ENCODE data around the gene MTHFD1L. TPM values are rescaled to one million over a fixed set of nuclear protein-coding genes. Genes with fewer than 3 reads are reported as not detected.

MTHFD1L gene
- total and polyA plus RNA-seq, 9 of the 15 experiments (the other 6 are each of a cell fraction or from before 2014, with no cell fraction given): 20.9 to 128 (median 61.0) TPM

DNA sequence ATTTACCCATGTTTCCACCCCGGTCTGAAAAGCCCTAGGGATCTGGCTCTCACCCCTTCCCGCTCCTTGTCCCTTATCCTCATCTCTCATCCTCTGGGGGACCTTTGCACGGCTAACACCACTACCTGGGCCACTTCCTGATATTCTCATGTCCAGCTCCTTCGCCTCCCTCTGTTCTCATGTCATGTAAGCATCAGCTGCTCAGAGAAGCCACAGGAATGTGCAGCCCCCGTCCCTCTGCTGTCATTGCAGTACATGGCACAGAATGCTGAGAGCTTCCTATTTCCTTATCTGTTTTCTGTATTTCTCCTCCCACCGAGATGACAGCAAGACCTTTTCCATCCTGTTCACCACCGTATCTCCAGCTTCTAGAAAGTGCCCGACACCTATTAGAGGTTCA is 102.4 kb downstream of the MTHFD1L start (continued):
- TF ChIP-seq, protein P1, sequence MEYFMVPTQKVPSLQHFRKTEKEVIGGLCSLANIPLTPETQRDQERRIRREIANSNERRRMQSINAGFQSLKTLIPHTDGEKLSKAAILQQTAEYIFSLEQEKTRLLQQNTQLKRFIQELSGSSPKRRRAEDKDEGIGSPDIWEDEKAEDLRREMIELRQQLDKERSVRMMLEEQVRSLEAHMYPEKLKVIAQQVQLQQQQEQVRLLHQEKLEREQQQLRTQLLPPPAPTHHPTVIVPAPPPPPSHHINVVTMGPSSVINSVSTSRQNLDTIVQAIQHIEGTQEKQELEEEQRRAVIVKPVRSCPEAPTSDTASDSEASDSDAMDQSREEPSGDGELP (CRISPR knock-in tag; IDR thresholded peaks at IDR 0.05; ENCODE audit: borderline replicate concordance): peak; percentile 60; the same call in 1 of the 2 replicates
- TF ChIP-seq, protein P2, sequence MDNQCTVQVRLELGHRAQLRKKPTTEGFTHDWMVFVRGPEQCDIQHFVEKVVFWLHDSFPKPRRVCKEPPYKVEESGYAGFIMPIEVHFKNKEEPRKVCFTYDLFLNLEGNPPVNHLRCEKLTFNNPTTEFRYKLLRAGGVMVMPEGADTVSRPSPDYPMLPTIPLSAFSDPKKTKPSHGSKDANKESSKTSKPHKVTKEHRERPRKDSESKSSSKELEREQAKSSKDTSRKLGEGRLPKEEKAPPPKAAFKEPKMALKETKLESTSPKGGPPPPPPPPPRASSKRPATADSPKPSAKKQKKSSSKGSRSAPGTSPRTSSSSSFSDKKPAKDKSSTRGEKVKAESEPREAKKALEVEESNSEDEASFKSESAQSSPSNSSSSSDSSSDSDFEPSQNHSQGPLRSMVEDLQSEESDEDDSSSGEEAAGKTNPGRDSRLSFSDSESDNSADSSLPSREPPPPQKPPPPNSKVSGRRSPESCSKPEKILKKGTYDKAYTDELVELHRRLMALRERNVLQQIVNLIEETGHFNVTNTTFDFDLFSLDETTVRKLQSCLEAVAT (IDR thresholded peaks at IDR 0.05): 0 out of 4 replicates have a peak, but pooled peaks of 1 of the 2 experiments have one; percentile 31
- peak in 1 of 2 experiments; percentile 49; a peak in 1 of 4 replicates for TF ChIP-seq TEAD1 (CRISPR knock-in tag; IDR thresholded peaks at IDR 0.05)

DNA sequence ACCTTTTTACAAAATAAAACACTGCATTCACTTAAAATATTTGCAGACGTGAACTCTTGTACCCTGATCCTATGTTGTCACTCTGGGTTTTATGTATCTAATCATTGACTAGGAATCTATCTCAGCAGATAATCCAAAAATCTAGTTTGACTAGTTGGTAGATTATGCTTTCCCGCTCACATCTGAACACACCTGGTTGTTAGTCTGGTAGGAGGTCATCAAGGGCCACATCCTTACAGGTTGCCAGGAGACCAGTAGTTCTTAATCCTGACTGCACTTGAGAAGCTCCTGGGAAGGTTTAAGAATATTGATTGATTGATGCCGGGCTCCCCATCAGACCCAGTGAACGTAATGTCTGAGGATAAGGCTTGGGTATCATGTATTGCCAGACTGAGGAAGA is 104.4 kb downstream of the MTHFD1L start:
- H3K27me3 ChIP-seq (ENCODE audit: control insufficient read depth in 2 of 2, insufficient read depth in 2 of 2, low read length in 2 of 2): no peaks in the 10 kb centered on the region
- FAIRE-seq (no peak), DNase-seq (ENCODE audit: extremely low read depth in 1 of 4, low spot score in 3 of 4) (no peak), ATAC-seq (no peak)
- intact Hi-C loops (cut with micrococcal nuclease) (no loop called here), in situ Hi-C loops (cut with MboI) (no loop called here)
- POLR2A ChIA-PET: no interaction called here
- H3K9ac ChIP-seq (ENCODE audit: insufficient read depth in 1 of 2, low read depth in 2 of 2, low read length in 2 of 2): no peak overlapping the region
- no peaks in the 10 kb centered on the region for H3K9me3 ChIP-seq (replicated peaks; ENCODE audit: control insufficient read depth, insufficient read depth, low read depth, low read length)
- H2AFZ ChIP-seq (ENCODE audit: low read depth, low read length): no peak overlapping the region
- H3K36me3 ChIP-seq (ENCODE audit: control insufficient read depth, insufficient read depth, low read length): peaks cover 52% of the 10 kb centered on the region
- TF ChIP-seq ASH1L (IDR thresholded peaks at IDR 0.05; ENCODE audit: borderline replicate concordance, low read depth, partially characterized antibody) (no peak), HDAC1 (IDR thresholded peaks at IDR 0.05) (no peak)
- TF ChIP-seq, protein P3, sequence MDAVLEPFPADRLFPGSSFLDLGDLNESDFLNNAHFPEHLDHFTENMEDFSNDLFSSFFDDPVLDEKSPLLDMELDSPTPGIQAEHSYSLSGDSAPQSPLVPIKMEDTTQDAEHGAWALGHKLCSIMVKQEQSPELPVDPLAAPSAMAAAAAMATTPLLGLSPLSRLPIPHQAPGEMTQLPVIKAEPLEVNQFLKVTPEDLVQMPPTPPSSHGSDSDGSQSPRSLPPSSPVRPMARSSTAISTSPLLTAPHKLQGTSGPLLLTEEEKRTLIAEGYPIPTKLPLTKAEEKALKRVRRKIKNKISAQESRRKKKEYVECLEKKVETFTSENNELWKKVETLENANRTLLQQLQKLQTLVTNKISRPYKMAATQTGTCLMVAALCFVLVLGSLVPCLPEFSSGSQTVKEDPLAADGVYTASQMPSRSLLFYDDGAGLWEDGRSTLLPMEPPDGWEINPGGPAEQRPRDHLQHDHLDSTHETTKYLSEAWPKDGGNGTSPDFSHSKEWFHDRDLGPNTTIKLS (IDR thresholded peaks at IDR 0.05; ENCODE audit: borderline replicate concordance, low read depth): no peak
- no peaks in the 10 kb centered on the region for H3K9me1 ChIP-seq (ENCODE audit: control insufficient read depth, insufficient read depth, low read length)
- 92% methylated on average over 4 of the region's 4 CpGs for WGBS (ENCODE audit: insufficient coverage, low coverage, missing lambda C conversion rate)
- H3K27ac ChIP-seq (ENCODE audit: extremely low read depth, low read depth, low read length): no peak overlapping the region
- H3K4me2 ChIP-seq (ENCODE audit: insufficient read depth, low read length): no peak overlapping the region
- no peak overlapping the region for H3K4me3 ChIP-seq
- no TSS peak for BruUV-seq (replicated peaks)
- CTCF ChIA-PET (ENCODE audit: low intra/inter-chr PET ratio): no interaction called here
- no peaks in the 10 kb centered on the region for H3K79me2 ChIP-seq (ENCODE audit: control insufficient read depth, insufficient read depth, low read length)
- no peaks in the 10 kb centered on the region for H4K20me1 ChIP-seq (replicated peaks; ENCODE audit: control insufficient read depth, insufficient read depth, low read length)
- no peaks in the 10 kb centered on the region for H3K4me1 ChIP-seq (replicated peaks in 1 of 2; ENCODE audit: control insufficient read depth in 2 of 2, insufficient read depth in 2 of 2, low read length in 2 of 2)

Data from K562 (cell line).